ENCODE measurements around the gene GAA.
A peak's percentile ranks its signal among the peaks of the same experiment; 100 is the strongest.

Gene GAA

DNA sequence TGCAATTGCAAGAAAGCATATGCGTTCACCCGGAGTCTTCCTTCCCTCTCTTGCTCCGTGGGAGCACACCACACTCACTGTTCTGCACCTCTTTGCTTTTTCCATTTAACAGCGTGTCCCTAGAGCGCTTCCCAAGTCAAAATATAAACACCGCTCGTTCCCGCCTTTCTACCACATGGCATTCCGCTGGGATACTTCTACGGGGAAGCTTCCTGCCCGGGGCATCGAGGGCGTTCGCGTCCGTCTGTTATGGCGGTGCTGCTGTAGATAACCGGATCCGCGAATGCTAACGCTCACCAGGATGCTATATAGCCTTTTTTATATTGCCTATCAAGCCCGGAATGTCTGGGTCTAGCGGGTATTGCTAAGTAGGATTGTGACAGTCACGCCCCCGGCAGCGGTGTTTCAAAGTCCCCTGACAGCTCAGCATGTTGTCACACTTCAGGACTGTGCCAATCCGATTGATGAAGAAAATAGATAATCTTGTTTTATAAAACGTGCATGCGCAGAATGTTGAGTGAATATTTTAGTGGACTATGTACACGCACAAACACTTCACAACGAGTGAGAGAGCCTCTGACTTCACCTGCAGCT is 33.9 kb upstream of the GAA start:
- H3K36me3 Mint-ChIP-seq (ENCODE audit: low read depth) = peaks cover 10% of the 10 kb centered on the region
- H3K4me1 Mint-ChIP-seq = peaks cover 25% of the 10 kb centered on the region
- H3K4me3 Mint-ChIP-seq = no peak overlapping the region
- peaks cover 5% of the 10 kb centered on the region for H3K27me3 Mint-ChIP-seq (ENCODE audit: low read depth)
- TF ChIP-seq, protein P1, sequence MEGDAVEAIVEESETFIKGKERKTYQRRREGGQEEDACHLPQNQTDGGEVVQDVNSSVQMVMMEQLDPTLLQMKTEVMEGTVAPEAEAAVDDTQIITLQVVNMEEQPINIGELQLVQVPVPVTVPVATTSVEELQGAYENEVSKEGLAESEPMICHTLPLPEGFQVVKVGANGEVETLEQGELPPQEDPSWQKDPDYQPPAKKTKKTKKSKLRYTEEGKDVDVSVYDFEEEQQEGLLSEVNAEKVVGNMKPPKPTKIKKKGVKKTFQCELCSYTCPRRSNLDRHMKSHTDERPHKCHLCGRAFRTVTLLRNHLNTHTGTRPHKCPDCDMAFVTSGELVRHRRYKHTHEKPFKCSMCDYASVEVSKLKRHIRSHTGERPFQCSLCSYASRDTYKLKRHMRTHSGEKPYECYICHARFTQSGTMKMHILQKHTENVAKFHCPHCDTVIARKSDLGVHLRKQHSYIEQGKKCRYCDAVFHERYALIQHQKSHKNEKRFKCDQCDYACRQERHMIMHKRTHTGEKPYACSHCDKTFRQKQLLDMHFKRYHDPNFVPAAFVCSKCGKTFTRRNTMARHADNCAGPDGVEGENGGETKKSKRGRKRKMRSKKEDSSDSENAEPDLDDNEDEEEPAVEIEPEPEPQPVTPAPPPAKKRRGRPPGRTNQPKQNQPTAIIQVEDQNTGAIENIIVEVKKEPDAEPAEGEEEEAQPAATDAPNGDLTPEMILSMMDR (IDR thresholded peaks at IDR 0.05; ENCODE audit: unreplicated experiment in 3 of 3) = no peak
- no peaks in the 10 kb centered on the region for H3K9me3 Mint-ChIP-seq
- peak overlapping the region in 1 of 3 experiments; percentile 9 for H3K27ac Mint-ChIP-seq

DNA sequence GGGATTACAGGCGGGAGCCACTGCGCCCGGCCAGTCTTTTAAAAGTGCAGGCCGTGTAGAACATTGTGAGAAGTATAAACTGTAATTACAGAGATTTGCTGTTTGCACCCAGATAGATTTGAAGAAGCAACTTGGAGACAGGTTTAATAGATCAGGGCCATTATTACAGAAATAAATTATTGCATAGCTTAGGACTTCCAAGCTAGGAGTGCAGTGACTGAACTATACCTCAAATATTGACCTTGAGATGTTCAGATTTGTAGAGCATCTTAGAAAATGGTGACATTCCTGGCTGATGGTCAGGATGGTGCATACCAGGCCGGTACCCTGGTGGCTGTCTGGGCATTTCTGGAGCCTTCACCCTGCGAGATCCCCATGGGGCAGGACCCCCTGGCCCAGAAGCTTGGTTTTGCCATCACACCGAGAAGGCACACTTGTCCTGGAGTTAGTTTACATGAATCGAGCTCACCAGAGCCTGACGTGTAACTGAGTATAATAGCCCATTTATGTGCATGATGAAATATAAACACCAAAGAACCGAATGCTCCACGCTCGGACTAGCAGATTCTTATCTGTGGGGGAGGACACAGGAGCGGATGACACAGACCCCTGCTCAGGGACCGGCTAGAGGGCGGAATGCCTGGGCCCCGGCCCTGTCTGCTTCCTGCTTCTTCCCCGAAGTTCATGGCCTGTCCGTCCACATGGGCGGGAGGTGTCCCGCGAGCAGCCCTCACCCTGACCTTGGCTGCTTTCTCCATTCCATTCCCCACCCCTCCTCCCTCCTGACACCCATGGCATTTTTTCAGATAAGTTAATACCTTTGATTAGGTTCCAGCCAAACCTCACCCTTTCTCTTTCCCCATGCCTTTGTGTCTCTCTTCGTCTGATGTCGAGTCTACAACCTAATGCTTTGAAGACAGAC is 32.8 kb upstream of the GAA start:
- Mint-ChIP-seq H3K4me1 (peaks cover 25% of the 10 kb centered on the region), H3K36me3 (ENCODE audit: low read depth) (peaks cover 7% of the 10 kb centered on the region), H3K27me3 (ENCODE audit: low read depth) (peaks cover 5% of the 10 kb centered on the region), H3K27ac (peak overlapping the region; percentile 65 to 90 (median 84)), H3K9me3 (no peaks in the 10 kb centered on the region), H3K4me3 (peak overlapping the region in 1 of 3 experiments; percentile 64)
- TF ChIP-seq, protein P1 (IDR thresholded peaks at IDR 0.05; ENCODE audit: unreplicated experiment in 3 of 3) = no peak

DNA sequence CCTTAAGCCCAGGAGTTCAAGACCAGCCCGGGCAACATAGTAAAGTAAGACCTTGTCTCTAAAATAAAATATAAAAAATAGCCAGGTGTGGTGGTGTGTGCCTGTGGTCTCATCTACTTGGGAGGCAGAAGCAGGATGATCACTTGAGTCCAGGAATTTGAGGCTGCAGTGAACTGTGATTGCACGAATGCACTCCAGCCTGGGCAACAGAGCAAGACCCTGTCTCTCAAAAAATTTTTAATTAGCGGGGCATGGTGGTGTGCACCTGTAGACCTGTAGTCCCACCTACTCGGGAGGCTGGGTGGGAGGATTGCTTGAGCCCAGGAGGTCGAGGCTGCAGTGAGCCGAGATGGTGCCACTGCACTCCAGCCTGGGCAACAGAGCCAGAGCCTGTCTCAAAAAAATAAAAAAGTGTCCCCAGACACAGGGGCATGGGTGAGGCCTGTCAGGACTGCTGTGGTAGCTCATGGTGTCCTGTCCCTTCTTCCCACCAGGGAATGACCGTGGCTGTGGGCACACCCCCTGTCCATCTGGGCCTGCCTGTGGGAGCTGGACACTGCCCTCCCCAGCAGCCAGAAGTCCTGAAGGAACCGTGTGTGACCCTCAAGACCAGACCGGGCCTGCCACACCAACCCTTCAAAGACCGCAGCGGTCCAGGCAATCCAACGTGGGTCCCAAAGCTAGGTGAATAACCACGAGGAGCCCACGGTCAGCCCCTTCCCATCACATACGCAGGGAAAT is 30.8 kb upstream of the GAA start:
- Mint-ChIP-seq H3K4me1 (peaks cover 25% of the 10 kb centered on the region), H3K27ac (no peak overlapping the region), H3K9me3 (no peaks in the 10 kb centered on the region), H3K27me3 (ENCODE audit: low read depth) (peaks cover 5% of the 10 kb centered on the region), H3K4me3 (no peak overlapping the region), H3K36me3 (ENCODE audit: low read depth) (peaks cover 5% of the 10 kb centered on the region)
- TF ChIP-seq, protein P1 (IDR thresholded peaks at IDR 0.05; ENCODE audit: unreplicated experiment in 3 of 3) = no peak

DNA sequence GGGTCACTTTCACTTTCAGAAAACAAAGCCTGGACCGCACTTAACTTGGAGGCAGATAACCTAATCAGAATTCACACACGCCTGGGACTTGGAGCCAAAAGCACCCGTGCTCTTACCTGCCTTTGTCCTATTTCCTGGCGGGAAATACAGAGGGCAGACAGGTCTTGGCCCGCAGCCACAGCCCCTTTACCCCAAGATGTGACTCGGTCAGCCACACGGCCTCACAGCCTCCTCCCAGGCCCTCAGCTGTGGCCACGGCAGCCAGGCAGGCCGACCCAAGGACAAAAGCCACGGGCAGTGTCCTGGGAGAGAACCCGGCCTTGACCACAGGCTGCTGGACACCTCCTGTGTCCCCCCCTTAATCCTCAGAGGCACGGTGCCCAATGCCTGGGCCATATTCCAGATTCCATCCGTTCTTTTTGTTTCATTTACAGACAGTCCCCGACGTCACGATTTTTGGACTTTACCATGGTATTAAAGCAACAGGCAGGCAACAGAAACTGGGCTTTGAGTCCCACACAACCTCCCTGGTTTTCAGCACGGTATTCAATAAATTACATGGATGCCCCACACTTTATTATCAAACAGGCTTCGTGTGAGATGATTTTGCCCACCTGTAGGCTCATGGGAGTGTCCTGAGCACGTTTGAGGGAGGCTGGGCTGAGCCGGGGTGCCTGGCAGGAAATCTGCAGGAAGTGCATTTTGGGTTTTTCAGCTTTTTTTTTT is 30.1 kb upstream of the GAA start:
- H3K4me3 Mint-ChIP-seq = no peak overlapping the region
- peaks cover 25% of the 10 kb centered on the region for H3K4me1 Mint-ChIP-seq
- H3K27me3 Mint-ChIP-seq (ENCODE audit: low read depth) = peaks cover 5% of the 10 kb centered on the region
- TF ChIP-seq, protein P1 (IDR thresholded peaks at IDR 0.05; ENCODE audit: unreplicated experiment in 3 of 3) = no peak
- peaks cover 5% of the 10 kb centered on the region for H3K36me3 Mint-ChIP-seq (ENCODE audit: low read depth)
- peak overlapping the region in 2 of 3 experiments; percentile 46 to 59 for H3K27ac Mint-ChIP-seq
- H3K9me3 Mint-ChIP-seq = no peaks in the 10 kb centered on the region

DNA sequence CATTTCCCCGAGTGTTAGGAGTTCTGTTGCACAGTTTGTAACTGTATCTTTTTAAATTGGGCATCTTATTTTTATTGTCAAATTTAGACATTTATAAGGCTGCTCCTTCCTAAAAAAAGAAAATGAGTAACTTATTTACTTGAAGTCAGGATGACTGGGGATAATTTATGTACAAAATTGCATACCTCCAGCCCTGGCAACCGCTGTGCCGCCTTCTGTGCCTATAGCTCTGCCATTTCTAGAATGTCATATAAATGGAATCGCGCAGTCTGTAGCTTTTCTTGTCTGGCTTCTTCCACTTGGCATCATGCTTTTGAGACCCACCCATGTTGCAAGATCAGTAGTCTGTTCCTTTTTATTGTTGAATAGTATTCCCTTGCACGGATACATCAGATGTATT is 29.0 kb upstream of the GAA start:
- no peak overlapping the region for H3K27ac Mint-ChIP-seq
- no peaks in the 10 kb centered on the region for H3K9me3 Mint-ChIP-seq

More for the DNA sequence above, 29.0 kb upstream of the GAA start:
- Mint-ChIP-seq H3K36me3 (ENCODE audit: low read depth) (peaks cover under 1% of the 10 kb centered on the region), H3K4me1 (peaks cover 25% of the 10 kb centered on the region), H3K27me3 (ENCODE audit: low read depth) (peaks cover 5% of the 10 kb centered on the region), H3K4me3 (no peak overlapping the region)
- TF ChIP-seq, protein P1 (IDR thresholded peaks at IDR 0.05; ENCODE audit: unreplicated experiment in 3 of 3) = no peak
